HG03521 (cell line): ENCODE results near the gene PET100.
"Not testable (repeated sequence)": the region's sequence is repeated elsewhere in the genome, so short reads cannot be mapped to it uniquely, and the experiment has no call there.

ENCODE experiments used
- ATAC-seq: cut with Tn5 transposase; IDR thresholded peaks from one replicate; pipeline ENCODE4 v1.9.1; 2021; ENCODE audit warnings: mild to moderate bottlenecking, moderate library complexity; ENCODE audit not compliant: unreplicated experiment

The PET100 gene

DNA sequence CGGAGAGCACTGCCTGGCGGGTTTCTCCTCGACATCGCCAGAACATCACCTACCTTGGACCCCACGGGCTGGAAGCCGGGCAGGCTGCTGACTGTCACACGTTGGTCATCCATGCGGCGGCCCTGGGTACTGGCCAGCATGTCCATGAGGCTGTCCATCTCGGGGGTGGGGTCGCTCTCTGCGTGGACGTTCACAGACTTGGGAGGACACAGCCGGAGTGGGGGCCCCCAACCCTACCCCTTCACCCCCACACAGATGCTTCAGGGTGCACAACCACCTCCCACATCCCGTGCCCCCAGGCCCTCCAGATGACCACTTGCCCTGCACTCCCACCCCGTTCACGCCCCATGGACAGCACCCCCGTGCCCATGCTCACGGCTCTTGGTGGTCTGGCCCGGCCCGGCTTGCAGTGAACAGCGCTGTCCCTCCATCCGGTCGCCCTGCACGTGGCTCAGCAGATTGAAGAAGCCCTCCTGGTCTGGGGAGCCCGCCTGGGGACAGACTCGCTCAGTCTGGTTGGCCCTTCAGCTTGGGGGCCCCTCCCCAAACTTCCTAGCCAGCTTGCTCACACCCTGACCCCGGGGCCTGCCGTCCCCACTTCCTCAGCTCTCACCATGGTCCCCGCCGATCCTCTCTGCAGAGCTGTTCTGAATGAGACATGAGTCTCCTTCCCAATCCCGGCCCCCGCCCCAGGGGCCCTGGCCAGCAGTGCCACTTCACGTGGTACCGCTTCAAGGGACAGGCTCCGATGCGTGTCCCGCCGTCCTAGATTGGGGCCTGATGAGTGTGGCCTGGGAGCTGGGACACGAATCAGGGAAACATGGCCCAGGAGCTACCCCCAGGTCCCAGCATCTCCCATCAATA lies 3.0 kb downstream of the PET100 start:
- ATAC-seq = no peak

DNA sequence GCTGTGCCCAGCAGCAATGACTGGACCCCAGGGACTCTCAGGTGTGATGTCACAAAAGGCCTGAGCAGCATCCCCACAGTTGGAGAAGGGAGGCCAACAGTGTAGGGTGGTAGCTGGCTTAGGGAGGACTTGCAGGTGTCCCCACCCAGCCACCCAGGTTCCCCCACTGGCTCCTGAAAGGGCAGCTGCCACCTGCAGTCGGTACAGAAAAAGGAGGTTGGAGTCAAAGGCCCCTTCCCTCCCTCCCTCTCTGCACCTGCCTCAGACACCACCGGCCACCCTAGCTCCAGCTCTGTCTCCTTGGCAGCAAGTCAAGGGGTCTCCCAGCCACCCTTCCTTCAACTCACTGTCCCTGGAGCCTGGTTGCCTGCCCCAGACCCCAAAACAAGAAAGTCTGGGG lies 4.1 kb downstream of the PET100 start, which contains the start of gene PCP2:
Gene PCP2 (minus strand): TSS at position 22 of the 400 bp plus-strand sequence. CDS start 262 bp downstream, outside the sequence.
- ATAC-seq = no peak

DNA sequence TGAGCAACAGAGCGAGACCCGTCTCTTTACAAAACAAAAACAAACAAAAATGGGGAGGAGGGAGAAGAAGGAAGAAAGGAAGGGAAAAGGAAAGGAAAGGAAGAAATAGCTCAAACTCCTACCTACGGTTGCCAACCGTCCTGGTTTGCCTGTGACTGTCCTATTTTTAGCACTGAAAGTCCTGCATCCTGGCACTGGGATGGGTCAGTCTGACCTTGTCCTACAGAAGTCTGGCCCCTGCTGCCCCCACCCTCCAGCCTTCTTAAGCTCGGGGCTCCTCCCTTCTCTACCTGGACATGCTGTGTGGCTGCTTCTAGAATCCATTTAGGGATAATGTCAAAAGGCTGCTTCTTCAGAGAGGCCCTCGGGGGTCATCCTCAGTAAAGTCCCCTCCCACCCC lies 6.1 kb downstream of the PET100 start:
- no peak for ATAC-seq

DNA sequence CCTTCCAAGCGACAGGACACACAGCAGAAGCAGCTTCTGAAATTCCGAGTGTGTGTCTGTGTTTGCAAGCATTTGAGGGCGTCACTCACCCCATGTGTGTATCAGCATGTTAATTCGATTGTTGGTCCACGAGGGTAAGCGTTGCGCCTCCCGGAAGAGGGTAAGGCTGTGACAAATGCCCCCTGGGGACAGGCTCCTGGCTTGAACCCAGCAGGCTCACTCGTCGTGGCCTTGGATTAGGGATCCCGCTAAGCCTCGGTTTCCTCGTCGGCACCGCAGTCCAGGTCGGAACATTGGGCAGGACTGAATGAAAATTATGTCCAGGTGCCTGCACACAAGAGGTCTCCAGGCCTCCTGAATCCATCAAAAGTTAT lies 6.7 kb downstream of the PET100 start:
- no peak for ATAC-seq

DNA sequence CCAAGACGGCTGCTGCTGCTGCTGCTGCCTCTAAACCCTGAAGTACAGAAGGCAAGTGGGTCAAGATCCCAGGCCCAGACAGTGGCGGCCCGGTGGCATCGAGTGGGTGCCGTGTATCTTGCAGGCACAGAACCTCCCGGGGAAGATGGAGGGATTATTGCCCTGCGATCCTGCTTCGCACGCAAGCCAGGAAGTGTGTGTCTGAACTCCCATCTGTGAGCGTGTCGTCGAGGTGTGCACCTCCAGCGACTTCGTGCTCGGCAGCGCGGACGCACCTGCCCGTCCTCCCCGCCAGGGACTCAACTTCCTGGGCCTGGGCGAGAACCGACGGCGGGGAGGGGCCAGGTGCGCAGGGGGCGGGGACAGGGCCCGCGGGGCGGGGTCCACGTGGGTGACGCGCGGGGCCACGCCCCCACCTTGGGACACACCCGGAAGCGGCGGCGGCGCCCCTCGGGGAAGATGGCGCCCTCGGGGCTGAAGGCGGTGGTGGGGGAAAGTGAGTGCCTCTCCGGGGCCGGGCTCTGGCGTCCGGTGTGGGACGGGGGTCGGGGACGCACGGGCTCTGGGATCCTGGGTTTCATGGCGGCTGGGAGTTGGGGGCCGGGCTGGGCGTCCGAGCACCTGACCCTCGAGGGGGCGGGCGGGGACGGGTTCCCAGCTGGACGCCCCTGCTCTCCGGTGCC lies 7.2 kb downstream of the PET100 start, which contains the start of gene STXBP2:
Gene STXBP2 (plus strand): TSS at position 420 of the 683 bp plus-strand sequence. CDS start 40 bp downstream, at position 460.
- ATAC-seq = peak; percentile 74

DNA sequence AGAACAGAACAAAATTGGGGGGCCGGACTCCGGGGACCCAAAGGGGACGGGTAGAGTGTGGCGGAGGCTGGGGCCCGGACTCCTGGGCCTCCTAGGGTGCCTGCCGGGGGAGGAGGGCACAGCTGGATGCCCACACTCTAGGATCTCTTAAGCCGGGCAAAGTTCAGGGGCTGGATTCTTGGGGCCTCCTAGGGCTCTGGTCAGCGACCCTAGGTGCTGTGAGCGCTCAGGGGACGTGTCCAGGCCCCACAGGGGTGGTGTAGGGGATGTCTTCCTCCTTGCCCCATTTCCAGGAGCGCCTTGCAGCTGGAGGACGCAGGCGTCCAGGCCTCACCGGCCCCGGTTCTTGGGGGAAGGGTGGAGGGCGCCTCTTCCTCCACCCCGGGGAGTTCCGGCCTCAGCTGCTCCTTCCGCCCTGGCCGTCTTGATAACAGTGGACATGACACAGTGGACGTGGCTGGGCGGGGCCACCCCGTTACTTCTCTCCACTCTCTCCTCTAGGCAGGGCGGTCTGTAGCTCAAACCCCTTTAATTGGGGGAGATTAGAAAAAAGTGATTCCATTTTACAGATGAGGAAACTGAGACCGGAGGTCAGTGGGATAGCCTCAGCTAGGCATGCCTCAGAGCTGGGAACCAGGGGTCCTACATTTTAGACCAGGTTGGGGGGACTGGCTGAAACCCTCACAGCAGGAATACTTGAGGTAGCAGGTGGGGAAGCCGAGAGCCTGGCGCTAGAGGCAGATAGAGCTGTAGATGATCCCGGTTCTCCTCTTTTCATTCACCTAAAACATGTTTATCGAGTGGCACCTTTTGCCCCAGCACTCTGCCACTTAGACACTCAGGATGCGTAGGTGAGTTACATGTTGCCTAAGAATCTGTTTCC lies 8.0 kb downstream of the PET100 start:
- peak; percentile 8 for ATAC-seq

DNA sequence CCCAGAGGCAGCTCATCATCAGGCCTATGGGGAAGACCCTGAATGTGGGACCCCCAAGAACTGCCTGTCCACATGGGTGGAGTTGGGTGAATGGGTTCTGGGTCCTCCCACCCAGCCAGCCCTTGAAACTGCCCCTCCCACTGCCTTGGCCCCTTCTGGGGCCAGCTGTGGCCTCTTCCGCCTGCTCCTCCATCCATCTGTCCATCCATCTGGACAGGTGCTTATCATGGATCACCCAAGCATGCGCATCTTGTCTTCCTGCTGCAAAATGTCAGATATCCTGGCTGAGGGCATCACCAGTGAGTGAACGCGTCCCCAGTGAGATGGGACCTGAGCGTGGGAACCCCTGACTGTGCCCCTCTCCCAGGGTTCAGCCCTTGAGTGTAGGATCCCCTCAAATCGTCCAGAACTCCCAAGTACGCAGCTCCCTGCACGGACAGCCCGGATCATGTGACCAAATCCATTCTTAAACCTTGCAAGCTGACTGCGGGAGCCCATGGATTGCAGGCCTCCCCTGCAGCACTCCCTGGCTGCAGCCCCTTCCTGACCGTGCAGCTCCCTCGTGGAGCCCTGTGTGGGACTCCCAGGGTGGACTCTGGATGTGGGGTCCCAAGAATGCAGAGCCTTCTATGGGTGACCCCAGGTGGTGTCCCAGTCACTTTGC lies 9.3 kb downstream of the PET100 start:
- ATAC-seq = no peak

DNA sequence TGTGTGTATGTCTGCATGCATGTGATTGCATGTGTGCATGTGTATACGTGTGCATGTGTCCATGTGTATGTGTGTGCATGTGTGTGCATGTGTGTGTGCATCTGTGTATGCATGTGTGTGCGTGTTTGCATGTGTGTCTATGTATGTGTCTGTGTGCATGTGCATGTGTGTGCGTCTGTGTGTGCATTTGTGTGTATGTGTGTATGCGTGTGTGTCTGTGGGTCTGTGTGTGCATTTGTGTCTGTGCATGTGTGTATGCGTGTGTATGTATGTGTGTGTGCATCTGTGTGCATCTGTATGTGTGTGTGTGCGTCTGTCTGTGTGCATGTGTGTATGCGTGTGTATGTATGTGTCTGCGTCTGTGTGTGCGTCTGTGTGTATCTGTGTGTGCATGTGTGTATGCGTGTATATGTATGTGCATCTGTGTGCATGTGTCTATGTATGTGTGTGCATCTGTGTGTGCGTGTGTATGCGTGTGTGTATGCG lies 10.3 kb downstream of the PET100 start:
- ATAC-seq = no peak

DNA sequence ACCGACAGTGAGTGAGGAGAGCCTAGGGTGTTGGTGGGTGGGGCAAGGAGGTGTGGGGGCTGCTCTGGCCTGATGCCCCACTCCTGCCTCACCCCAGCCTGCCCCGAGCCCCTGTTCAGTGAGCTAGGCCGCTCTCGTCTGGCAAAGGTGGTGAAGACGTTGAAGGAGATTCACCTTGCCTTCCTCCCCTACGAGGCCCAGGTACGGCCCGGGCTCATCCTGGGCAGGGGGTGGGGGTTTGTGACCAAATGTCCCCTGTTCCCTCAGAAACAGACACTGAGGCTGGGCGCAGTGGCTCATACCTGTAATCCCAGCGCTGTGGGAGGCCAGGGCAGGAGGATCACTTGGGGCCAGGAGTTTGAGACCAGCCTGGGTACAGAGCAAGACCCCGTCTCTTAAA lies 11.2 kb downstream of the PET100 start:
- no peak for ATAC-seq

DNA sequence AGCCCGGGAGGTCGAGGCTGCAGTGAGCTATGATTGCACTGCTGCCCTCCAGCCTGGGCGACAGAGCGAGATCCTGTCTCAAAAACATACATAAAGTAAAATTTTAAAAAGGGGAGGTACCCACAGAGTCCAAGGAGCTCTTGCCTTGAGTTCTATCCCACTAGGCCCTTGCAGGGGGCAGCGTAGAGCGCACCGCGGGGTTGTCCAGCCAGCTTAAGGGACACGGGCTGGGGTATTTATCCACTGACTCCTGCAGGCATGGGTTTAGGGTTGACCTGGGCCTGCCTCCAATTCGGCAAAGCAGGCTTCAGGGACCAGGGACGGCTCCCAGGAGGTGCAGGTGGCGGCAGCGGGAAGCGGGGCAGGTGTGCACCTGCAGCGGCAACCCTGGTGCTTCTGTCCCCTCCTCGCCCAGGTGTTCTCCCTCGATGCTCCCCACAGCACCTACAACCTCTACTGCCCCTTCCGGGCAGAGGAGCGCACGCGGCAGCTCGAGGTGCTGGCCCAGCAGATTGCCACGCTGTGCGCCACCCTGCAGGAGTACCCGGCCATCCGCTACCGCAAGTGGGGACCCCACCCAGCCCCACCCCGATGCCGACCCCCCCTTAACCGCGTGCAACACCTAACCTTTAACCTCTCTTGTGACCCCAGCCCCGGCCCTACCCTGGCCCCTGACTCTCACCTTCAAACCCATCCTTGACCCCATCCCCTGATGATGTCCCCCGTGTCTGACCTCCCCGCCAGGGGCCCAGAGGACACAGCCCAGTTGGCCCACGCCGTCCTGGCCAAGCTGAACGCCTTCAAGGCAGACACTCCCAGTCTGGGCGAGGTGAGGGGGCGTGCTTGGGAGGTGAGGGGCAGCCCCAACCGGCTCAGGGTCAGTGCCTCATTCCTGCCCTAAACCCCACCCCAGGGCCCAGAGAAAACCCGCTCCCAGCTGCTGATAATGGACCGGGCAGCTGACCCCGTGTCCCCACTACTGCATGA lies 12.0 kb downstream of the PET100 start:
- ATAC-seq = no peak

DNA sequence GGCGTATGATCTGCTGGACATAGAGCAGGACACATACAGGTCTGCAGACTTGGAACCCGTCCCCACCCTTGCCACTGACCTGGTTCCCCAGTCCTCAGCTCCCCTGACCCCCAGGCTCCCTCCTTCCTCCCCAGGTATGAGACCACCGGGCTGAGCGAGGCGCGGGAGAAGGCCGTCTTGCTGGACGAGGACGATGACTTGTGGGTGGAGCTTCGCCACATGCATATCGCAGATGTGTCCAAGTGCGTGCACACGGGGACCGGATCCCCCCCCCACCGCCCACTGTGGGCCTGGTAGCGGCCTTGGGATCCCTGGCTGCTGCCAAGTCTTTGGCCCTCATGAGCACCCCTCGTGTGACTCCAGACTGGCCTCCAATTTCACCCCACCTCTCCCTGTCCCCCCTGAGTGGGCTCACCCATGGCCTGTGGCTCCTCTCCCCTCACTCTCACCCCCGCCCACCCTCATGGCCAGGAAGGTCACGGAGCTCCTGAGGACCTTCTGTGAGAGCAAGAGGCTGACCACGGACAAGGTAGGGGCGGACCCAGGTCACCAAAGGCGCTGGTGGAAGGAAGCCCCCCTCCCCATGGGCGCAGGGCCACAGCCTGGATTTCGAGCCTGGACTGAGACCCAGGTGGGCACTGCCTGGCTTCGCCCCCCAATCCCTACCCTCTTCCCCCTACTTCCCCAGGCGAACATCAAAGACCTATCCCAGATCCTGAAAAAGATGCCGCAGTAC lies 12.9 kb downstream of the PET100 start:
- ATAC-seq = no peak

DNA sequence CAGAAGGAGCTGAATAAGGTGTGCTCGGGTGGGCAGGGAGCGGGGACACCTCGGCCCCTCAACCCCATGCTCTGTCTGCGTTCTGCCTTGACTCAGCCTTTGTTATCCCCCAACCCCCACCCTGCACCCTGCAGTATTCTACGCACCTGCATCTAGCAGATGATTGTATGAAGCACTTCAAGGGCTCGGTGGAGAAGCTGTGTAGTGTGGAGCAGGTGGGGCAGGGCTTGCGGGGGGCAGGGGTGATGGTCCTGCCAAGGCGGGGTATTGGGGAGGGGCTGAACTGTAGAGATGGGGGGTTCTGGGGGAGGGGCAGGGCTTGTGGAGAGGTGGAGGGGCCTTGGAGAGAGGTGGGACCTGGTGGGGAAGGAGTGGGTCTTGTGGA lies 13.4 kb downstream of the PET100 start:
- no peak for ATAC-seq

DNA sequence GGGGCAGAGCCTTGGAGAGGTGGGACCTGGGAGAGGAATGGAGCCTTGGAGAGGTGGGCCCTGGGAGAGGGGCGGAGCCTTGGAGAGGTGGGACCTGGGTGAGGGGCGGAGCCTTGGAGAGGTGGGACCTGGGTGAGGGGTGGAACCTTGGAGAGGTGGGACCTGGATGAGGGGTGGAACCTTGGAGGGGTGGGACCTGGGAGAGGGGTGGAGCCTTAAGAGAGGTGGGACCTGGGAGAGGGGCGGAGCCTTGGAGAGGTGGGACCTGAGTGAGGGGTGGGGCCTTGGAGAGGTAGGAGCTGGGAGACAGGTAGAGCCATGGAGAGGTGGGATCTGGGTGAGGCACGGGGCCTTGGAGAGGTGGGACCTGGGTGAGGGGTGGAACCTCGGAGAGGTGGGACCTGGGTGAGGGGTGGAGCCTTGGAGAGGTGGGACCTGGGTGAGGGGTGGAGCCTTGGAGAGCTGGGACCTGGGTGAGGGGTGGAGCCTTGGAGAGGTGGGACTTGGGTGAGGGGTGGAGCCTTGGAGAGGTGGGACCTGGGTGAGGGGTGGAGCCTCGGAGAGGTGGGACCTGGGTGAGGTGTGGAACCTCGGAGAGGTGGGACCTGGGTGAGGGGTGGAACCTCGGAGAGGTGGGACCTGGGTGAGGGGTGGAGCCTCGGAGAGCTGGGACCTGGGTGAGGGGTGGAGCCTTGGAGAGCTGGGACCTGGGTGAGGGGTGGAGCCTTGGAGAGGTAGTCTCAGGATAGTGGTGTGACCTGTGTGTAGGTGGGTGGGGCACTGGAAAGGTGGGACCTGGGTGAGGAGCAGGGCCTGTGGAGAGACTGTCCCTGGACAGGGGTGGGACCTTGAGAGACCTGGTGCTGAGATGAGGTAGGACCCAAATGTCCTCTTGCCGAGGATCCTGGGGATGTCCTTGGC lies 14.3 kb downstream of the PET100 start:
- not testable (repeated sequence) for ATAC-seq

DNA sequence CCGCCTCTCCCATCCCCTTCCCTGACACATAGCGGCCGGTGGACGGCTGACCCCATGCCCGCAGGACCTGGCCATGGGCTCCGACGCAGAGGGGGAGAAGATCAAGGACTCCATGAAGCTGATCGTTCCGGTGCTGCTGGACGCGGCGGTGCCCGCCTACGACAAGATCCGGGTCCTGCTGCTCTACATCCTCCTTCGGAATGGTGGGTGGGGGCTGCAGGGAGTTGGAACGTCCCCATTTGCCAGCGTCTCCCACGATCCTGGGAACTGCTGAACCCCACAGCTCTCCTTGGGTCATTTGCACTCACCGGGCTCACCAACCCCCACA lies 14.9 kb downstream of the PET100 start:
- no peak for ATAC-seq

DNA sequence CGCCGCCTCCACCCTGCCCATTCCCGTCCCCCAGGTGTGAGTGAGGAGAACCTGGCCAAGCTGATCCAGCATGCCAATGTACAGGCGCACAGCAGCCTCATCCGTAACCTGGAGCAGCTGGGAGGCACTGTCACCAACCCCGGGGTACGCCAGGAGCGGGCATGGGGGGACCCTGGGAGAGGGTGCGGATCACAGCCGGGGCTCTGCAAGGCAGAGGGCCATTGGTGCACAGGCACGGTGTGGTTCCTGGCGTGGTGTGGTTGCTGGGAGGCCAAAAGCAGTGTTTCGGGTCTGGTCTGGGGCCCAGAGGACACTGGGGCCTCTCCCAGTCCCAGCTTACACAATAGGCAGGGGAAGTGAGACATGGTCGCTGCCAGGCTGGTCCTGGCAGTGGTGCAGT lies 15.6 kb downstream of the PET100 start:
- no peak for ATAC-seq

DNA sequence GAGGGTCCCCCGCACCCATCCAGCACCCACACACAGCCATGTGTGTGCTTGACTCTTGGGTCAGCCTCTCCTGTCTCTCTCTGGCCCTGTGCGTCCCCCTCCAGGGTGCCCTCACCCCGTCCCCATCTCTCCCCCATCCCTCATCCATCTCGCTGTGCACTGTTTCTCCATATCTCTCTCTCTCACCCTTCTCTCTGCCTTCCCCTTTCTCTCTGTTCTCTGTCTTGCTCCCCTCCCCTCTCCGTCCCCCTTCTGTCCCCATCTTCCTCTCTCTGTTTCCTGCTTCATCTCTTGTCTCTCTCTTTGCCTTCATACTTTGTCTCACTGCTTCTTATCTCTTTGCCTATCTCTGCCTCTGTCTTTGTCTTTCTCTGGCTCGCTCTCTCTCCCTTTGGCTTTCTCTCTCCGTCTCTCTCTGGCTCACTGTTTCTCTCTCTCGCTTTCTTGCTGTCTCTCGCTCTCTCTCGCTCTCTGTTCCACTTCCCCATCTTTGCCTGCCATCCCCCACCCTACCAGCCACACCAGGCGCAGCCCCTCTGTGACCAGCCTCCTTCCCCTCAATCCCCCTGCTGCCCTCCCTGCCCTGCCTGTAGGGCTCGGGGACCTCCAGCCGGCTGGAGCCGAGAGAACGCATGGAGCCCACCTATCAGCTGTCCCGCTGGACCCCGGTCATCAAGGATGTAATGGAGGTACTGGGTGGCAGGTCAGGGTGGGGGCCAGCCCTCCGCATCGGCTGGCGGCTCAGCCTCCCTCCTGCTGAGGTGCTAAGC lies 16.2 kb downstream of the PET100 start:
- no peak for ATAC-seq

DNA sequence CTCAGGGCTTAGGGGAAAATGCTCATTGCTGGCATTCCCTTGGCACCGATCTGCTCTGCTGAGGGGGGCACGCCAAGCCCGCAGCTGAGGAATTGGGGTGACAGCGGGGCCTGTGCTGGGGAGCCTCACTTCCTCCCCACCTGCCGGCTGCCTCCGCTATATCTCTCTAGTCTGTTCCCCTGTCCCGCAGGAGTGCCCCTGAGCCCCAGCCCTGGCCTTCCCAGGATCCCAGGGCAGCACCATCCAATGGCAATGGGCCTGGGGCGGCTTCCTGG lies 16.8 kb downstream of the PET100 start:
- no peak for ATAC-seq
